CD4-positive, alpha-beta T cell (primary cell): ENCODE results near the gene TMEM50A. TPM values are rescaled to one million over a fixed set of nuclear protein-coding genes. Genes with fewer than 3 reads are reported as not detected.
"Not testable (repeated sequence)": the region's sequence is repeated elsewhere in the genome, so short reads cannot be mapped to it uniquely, and the experiment has no call there.

Source experiments
- ATAC-seq: fragments of 200-7000 bp; cut with Tn5 transposase; one replicate; pipeline ENCODE4 v1.10.0; 2022; ENCODE audit warnings: mild to moderate bottlenecking; ENCODE audit not compliant: poor library complexity
- CTCF ChIA-PET: fragments of 350-600 bp; sonication (Branson Sonifier 250); formaldehyde crosslinking; loops from one replicate; lab custom pipeline; 2021; ENCODE audit warnings: antibody characterized with exemption, inconsistent platforms; lab: Charles Lee
- POLR2A ChIA-PET: fragments of 350-600 bp; sonication (Branson Sonifier 250); formaldehyde crosslinking; loops from one replicate; lab custom pipeline; 2021; ENCODE audit warnings: antibody characterized with exemption, inconsistent platforms; lab: Charles Lee
- DNase-seq, 14 experiments: peaks; one replicate each; pipeline ENCODE4 v3.0.0-alpha.2; 2013 to 2020; ENCODE audit warnings: mixed read lengths in 2 of 14
- H3K27ac ChIP-seq, 2 donors: one replicate each; pipeline versions ENCODE4 v1.5.1 to v1.7.0; 2013; ENCODE audit warnings: low read length in 2 of 2, low read depth in 1 of 2, mild to moderate bottlenecking in 1 of 2
- H3K27me3 ChIP-seq, 2 experiments: 1 replicate in 1 of 2; 2 replicates in 1 of 2; pipeline versions ENCODE4 v1.6.1 to v1.7.0; 2013; ENCODE audit warnings: low read length in 2 of 2, control low read depth in 1 of 2, mild to moderate bottlenecking in 1 of 2, moderate library complexity in 1 of 2; ENCODE audit not compliant: insufficient read depth in 2 of 2, control insufficient read depth in 1 of 2
- H3K36me3 ChIP-seq: one replicate; pipeline ENCODE4 v1.6.1; 2013; ENCODE audit warnings: low read length, control low read depth; ENCODE audit not compliant: insufficient read depth
- H3K4me1 ChIP-seq: one replicate; pipeline ENCODE4 v1.6.1; 2013; ENCODE audit warnings: low read length, control low read depth; ENCODE audit not compliant: insufficient read depth
- H3K4me3 ChIP-seq: one replicate; pipeline ENCODE4 v1.5.1; 2013; ENCODE audit warnings: mild to moderate bottlenecking, low read length, moderate library complexity
- H3K9me3 ChIP-seq, 2 experiments: 1 replicate in 1 of 2; 2 replicates in 1 of 2; pipeline versions ENCODE4 v1.6.1 to v1.7.0; 2013; ENCODE audit warnings: low read length in 2 of 2, mild to moderate bottlenecking in 2 of 2, control low read depth in 1 of 2, moderate library complexity in 1 of 2; ENCODE audit not compliant: control insufficient read depth in 1 of 2, insufficient read depth in 1 of 2
- H3K27ac Mint-ChIP-seq: one replicate; pipeline ENCODE4 v1.8.0; 2020; ENCODE audit warnings: mixed read lengths
- H3K27me3 Mint-ChIP-seq: one replicate; pipeline ENCODE4 v1.8.0; 2021; ENCODE audit warnings: mixed read lengths
- H3K36me3 Mint-ChIP-seq: one replicate; pipeline ENCODE4 v1.8.0; 2021; ENCODE audit warnings: low read depth, mixed read lengths
- H3K4me1 Mint-ChIP-seq: one replicate; pipeline ENCODE4 v1.8.0; 2021; ENCODE audit warnings: low read depth, mixed read lengths
- H3K4me3 Mint-ChIP-seq: one replicate; pipeline ENCODE4 v1.8.0; 2020; ENCODE audit warnings: mild to moderate bottlenecking, mixed read lengths
- H3K9me3 Mint-ChIP-seq: one replicate; pipeline ENCODE4 v1.8.0; 2020; ENCODE audit warnings: mixed read lengths
- intact Hi-C, 2 experiments: fragments of 100-400 bp; cut with DNase I in 1 of 2; cut with micrococcal nuclease in 1 of 2; formaldehyde crosslinking; loops; one replicate each; pipeline versions ENCODE4 v1.15.1 to v1.9.0; 2023 to 2025; cut with DNase I, micrococcal nuclease
- total RNA-seq, 174 experiments: library from RNA in 2 of 174; stranded (reverse) in 2 of 174; gene quantifications; one replicate each; pipeline ENCODE4 v1.2.3 and lab custom pipeline; 2021 to 2026

The TMEM50A gene
- total RNA-seq, 2 experiments from 2014 or later = 82.6 to 83.1 TPM

- H3K27ac Mint-ChIP-seq, H3K27me3 ChIP-seq, H3K9me3 Mint-ChIP-seq, H3K4me1 ChIP-seq, H3K36me3 ChIP-seq, CTCF ChIA-PET, H3K9me3 ChIP-seq, H3K27me3 Mint-ChIP-seq, ATAC-seq, DNase-seq, POLR2A ChIA-PET, H3K4me3 ChIP-seq, H3K4me1 Mint-ChIP-seq, H3K27ac ChIP-seq, H3K4me3 Mint-ChIP-seq: not testable (repeated sequence)
- intact Hi-C loops = loop anchor here in 1 of 2 experiments (5.0 to 10.0 kb wide), 2 partner anchors 79 to 172 kb away; no protein-coding TSS in a partner anchor
- H3K36me3 Mint-ChIP-seq = peaks cover 42% of the 10 kb centered on the region
Observed at GRCh38 chr1:25312806-25313470, 25.2 kb upstream of the TMEM50A start.

- DNase-seq, H3K9me3 Mint-ChIP-seq, H3K4me3 Mint-ChIP-seq, H3K27me3 Mint-ChIP-seq, POLR2A ChIA-PET, H3K27ac Mint-ChIP-seq, H3K27ac ChIP-seq, ATAC-seq, intact Hi-C loops, H3K4me3 ChIP-seq, H3K4me1 ChIP-seq, H3K27me3 ChIP-seq, H3K9me3 ChIP-seq, H3K4me1 Mint-ChIP-seq, CTCF ChIA-PET, H3K36me3 ChIP-seq: not testable (repeated sequence)
- peaks cover 15% of the 10 kb centered on the region for H3K36me3 Mint-ChIP-seq
Observed at GRCh38 chr1:25320314-25320938, 17.7 kb upstream of the TMEM50A start.

- H3K27ac Mint-ChIP-seq, CTCF ChIA-PET, POLR2A ChIA-PET, H3K4me1 Mint-ChIP-seq, H3K9me3 ChIP-seq, H3K27ac ChIP-seq, ATAC-seq, H3K4me3 ChIP-seq, H3K27me3 ChIP-seq, DNase-seq, intact Hi-C loops, H3K9me3 Mint-ChIP-seq, H3K4me1 ChIP-seq, H3K4me3 Mint-ChIP-seq, H3K27me3 Mint-ChIP-seq, H3K36me3 ChIP-seq: not testable (repeated sequence)
- H3K36me3 Mint-ChIP-seq = peaks cover 10% of the 10 kb centered on the region
Observed at GRCh38 chr1:25322127-25322526, 16.0 kb upstream of the TMEM50A start.

GRCh38 chr1:25324407-25324806 lies 13.7 kb upstream of the TMEM50A start:
- H3K36me3 Mint-ChIP-seq, H3K27ac ChIP-seq, H3K36me3 ChIP-seq, H3K9me3 Mint-ChIP-seq, H3K4me1 Mint-ChIP-seq, intact Hi-C loops, H3K4me1 ChIP-seq, ATAC-seq, H3K9me3 ChIP-seq, H3K27me3 Mint-ChIP-seq, CTCF ChIA-PET, POLR2A ChIA-PET, H3K4me3 ChIP-seq, DNase-seq, H3K4me3 Mint-ChIP-seq, H3K27me3 ChIP-seq, H3K27ac Mint-ChIP-seq: not testable (repeated sequence)

GRCh38 chr1:25327864-25328790 lies 10.0 kb upstream of the TMEM50A start:
- H3K36me3 ChIP-seq, CTCF ChIA-PET, H3K27ac Mint-ChIP-seq, H3K4me3 ChIP-seq, H3K9me3 Mint-ChIP-seq, H3K27me3 ChIP-seq, H3K27ac ChIP-seq, H3K9me3 ChIP-seq, DNase-seq, H3K4me3 Mint-ChIP-seq, POLR2A ChIA-PET, intact Hi-C loops, H3K4me1 ChIP-seq, H3K27me3 Mint-ChIP-seq: not testable (repeated sequence)
- peaks cover 17% of the 10 kb centered on the region for H3K36me3 Mint-ChIP-seq
- peaks cover 23% of the 10 kb centered on the region for H3K4me1 Mint-ChIP-seq
- peak; percentile 79 for ATAC-seq

- H3K4me3 ChIP-seq, H3K9me3 Mint-ChIP-seq, H3K27me3 Mint-ChIP-seq, DNase-seq, POLR2A ChIA-PET, H3K27ac ChIP-seq, H3K4me1 ChIP-seq, ATAC-seq, H3K9me3 ChIP-seq, H3K27me3 ChIP-seq, H3K36me3 ChIP-seq, intact Hi-C loops, CTCF ChIA-PET, H3K4me3 Mint-ChIP-seq: not testable (repeated sequence)
- Mint-ChIP-seq H3K27ac (peak overlapping the region; percentile 36), H3K36me3 (peaks cover 23% of the 10 kb centered on the region), H3K4me1 (peaks cover 24% of the 10 kb centered on the region)
Observed at GRCh38 chr1:25328791-25329185, 9.3 kb upstream of the TMEM50A start.
